ENCODE measurements around the gene FAM20C. TPM values are rescaled to one million over a fixed set of nuclear protein-coding genes. Genes with fewer than 3 reads are reported as not detected.

FAM20C gene
- total RNA-seq, 1 experiment from 2014 or later = 8.8 TPM

DNA sequence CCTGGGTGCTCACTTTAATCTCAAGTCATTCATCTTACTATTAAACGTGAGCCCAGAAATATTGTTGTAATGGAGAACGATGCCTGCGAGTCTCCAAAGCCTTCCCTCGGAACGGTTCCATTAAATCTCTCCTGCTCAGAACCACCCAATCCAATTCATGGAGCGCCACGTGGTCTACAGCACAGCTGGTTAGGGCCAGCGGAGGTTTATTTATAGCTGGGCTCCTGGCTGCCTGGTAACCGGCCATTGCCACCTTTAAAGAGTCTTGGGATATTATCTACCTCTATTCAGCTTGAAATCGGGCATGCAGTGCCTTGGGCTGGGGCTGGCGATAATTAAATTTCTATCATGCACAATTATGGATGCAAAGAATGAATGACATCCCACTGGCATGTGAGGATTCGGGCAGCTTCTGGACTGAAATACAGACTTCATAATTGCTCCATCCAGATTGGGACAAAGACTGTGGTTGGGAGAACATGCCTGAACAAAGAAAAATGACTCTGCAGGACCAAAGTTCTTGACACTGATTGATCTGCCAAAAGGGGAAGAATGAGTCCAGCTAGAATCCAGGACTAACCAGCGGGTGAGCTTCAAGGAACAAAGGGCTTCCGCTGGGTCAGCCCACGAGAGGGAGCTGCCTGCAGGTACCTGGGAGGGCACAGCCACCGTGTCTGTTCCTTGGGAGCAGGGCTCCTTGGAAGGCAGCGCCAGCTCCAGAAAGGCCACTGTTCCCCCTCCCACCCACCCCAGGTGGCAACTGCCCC is 7.3 kb downstream of the FAM20C start:
- ChIA-PET POLR2A (no interaction called here), CTCF (no interaction called here)
- Mint-ChIP-seq H3K4me1 (ENCODE audit: insufficient read depth, unreplicated experiment) (no peaks in the 10 kb centered on the region), H3K27ac (ENCODE audit: low read depth, unreplicated experiment) (no peak overlapping the region), H3K4me3 (ENCODE audit: unreplicated experiment) (no peak overlapping the region), H3K27me3 (ENCODE audit: insufficient read depth, unreplicated experiment) (no peaks in the 10 kb centered on the region), H3K9me3 (ENCODE audit: unreplicated experiment) (no peaks in the 10 kb centered on the region), H3K36me3 (ENCODE audit: insufficient read depth, unreplicated experiment) (peaks cover 29% of the 10 kb centered on the region)
- BruUV-seq (replicated peaks) = no TSS peak
- DNase-seq (ENCODE audit: unreplicated experiment) = no peak
- TF ChIP-seq, protein P1, sequence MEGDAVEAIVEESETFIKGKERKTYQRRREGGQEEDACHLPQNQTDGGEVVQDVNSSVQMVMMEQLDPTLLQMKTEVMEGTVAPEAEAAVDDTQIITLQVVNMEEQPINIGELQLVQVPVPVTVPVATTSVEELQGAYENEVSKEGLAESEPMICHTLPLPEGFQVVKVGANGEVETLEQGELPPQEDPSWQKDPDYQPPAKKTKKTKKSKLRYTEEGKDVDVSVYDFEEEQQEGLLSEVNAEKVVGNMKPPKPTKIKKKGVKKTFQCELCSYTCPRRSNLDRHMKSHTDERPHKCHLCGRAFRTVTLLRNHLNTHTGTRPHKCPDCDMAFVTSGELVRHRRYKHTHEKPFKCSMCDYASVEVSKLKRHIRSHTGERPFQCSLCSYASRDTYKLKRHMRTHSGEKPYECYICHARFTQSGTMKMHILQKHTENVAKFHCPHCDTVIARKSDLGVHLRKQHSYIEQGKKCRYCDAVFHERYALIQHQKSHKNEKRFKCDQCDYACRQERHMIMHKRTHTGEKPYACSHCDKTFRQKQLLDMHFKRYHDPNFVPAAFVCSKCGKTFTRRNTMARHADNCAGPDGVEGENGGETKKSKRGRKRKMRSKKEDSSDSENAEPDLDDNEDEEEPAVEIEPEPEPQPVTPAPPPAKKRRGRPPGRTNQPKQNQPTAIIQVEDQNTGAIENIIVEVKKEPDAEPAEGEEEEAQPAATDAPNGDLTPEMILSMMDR (IDR thresholded peaks at IDR 0.05; ENCODE audit: unreplicated experiment) = no peak
- intact Hi-C loops (cut with micrococcal nuclease) = no loop called here

DNA sequence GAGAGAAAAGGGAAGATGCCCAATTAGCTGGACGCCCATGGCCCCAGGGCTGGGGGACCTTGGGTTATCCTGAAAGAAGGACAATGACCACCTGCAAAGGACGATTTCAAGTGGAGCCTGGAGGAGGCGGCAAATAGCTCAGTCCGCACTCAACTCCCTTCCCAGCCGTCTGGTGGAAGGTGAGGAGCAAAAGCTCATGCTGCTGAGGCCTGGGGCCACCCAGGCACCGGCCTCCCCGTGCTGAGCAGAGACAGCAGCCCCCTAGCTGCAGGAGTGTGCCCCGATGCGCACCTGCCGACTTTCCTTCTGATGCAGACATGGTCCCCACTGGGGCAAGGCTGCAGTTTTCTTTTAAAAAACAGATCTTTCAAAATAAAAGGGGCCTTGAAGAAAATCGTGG is 7.9 kb downstream of the FAM20C start:
- peaks cover 29% of the 10 kb centered on the region for H3K36me3 Mint-ChIP-seq (ENCODE audit: insufficient read depth, unreplicated experiment)
- BruUV-seq (replicated peaks) = no TSS peak
- H3K27ac Mint-ChIP-seq (ENCODE audit: low read depth, unreplicated experiment) = no peak overlapping the region
- H3K9me3 Mint-ChIP-seq (ENCODE audit: unreplicated experiment) = no peaks in the 10 kb centered on the region
- H3K4me3 Mint-ChIP-seq (ENCODE audit: unreplicated experiment) = no peak overlapping the region
- intact Hi-C loops (cut with micrococcal nuclease) = no loop called here
- no peak for DNase-seq (ENCODE audit: unreplicated experiment)
- TF ChIP-seq, protein P1 (IDR thresholded peaks at IDR 0.05; ENCODE audit: unreplicated experiment) = no peak
- CTCF ChIA-PET = no interaction called here
- H3K4me1 Mint-ChIP-seq (ENCODE audit: insufficient read depth, unreplicated experiment) = no peaks in the 10 kb centered on the region
- POLR2A ChIA-PET = interaction anchor here (0.7 kb wide), 1 partner anchor 15 kb away, joined by 3 read pairs; no protein-coding TSS in a partner anchor
- no peaks in the 10 kb centered on the region for H3K27me3 Mint-ChIP-seq (ENCODE audit: insufficient read depth, unreplicated experiment)

DNA sequence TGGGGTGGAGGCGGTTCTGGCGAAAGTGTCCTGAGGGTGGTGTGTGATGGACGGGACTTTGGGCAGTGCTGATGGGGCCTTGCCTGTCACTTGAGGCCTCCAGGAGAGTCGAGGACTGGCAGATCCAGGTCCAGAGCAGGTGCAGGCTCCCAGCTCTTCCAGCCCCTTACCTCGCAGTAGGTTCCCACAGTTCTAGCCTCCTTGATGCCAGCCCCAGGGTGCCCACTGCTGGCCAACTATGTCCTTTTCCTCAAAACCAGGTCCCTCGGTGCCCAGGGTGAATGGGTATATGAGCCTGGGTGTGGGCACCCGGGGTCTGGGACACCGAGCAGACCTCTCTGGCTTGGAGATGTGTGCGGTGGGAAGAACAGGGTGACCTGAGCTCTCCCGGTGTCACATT is 8.3 kb downstream of the FAM20C start:
- no peaks in the 10 kb centered on the region for H3K4me1 Mint-ChIP-seq (ENCODE audit: insufficient read depth, unreplicated experiment)
- POLR2A ChIA-PET = interaction anchor here (0.7 kb wide), 2 partner anchors 14 to 33 kb away, joined by 3 read pairs; no protein-coding TSS in a partner anchor
- TF ChIP-seq, protein P1 (IDR thresholded peaks at IDR 0.05; ENCODE audit: unreplicated experiment) = peak; percentile 11
- peaks cover 27% of the 10 kb centered on the region for H3K36me3 Mint-ChIP-seq (ENCODE audit: insufficient read depth, unreplicated experiment)
- intact Hi-C loops (cut with micrococcal nuclease) = no loop called here
- BruUV-seq (replicated peaks) = no TSS peak
- peak; percentile 16 for DNase-seq (ENCODE audit: unreplicated experiment)
- CTCF ChIA-PET = no interaction called here
- no peak overlapping the region for H3K4me3 Mint-ChIP-seq (ENCODE audit: unreplicated experiment)
- no peaks in the 10 kb centered on the region for H3K9me3 Mint-ChIP-seq (ENCODE audit: unreplicated experiment)
- no peaks in the 10 kb centered on the region for H3K27me3 Mint-ChIP-seq (ENCODE audit: insufficient read depth, unreplicated experiment)
- no peak overlapping the region for H3K27ac Mint-ChIP-seq (ENCODE audit: low read depth, unreplicated experiment)

DNA sequence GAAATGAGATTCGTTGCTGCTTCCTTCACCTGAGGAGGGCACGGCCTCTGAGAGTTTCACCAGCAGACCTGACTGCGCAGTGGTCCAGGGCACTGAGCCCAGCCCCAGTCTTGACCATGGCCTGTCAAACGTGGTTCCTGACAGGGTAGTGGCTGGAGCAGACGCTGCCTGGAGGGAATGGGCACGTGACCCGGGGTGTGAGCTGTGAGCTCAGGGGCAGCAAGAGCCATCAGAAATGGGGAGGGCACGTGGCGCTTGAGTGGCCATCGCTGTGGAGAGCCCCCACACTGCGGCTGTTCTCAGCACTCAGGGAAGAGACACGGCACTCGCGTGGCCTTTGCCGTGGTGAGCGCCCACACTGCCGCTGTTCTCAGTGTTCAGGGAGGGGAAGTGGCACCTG is 12.0 kb downstream of the FAM20C start:
- ChIA-PET CTCF (no interaction called here), POLR2A (no interaction called here)
- H3K36me3 Mint-ChIP-seq (ENCODE audit: insufficient read depth, unreplicated experiment) = peaks cover 12% of the 10 kb centered on the region
- H3K27ac Mint-ChIP-seq (ENCODE audit: low read depth, unreplicated experiment) = no peak overlapping the region
- no peaks in the 10 kb centered on the region for H3K27me3 Mint-ChIP-seq (ENCODE audit: insufficient read depth, unreplicated experiment)
- no TSS peak for BruUV-seq (replicated peaks)
- intact Hi-C loops (cut with micrococcal nuclease) = no loop called here
- H3K4me1 Mint-ChIP-seq (ENCODE audit: insufficient read depth, unreplicated experiment) = no peaks in the 10 kb centered on the region
- no peaks in the 10 kb centered on the region for H3K9me3 Mint-ChIP-seq (ENCODE audit: unreplicated experiment)
- TF ChIP-seq, protein P1 (IDR thresholded peaks at IDR 0.05; ENCODE audit: unreplicated experiment) = no peak
- no peak for DNase-seq (ENCODE audit: unreplicated experiment)
- no peak overlapping the region for H3K4me3 Mint-ChIP-seq (ENCODE audit: unreplicated experiment)
